Measurements from ENCODE around the gene CEP170B.
"Not testable (repeated sequence)": the region's sequence is repeated elsewhere in the genome, so short reads cannot be mapped to it uniquely, and the experiment has no call there.

Gene CEP170B

DNA sequence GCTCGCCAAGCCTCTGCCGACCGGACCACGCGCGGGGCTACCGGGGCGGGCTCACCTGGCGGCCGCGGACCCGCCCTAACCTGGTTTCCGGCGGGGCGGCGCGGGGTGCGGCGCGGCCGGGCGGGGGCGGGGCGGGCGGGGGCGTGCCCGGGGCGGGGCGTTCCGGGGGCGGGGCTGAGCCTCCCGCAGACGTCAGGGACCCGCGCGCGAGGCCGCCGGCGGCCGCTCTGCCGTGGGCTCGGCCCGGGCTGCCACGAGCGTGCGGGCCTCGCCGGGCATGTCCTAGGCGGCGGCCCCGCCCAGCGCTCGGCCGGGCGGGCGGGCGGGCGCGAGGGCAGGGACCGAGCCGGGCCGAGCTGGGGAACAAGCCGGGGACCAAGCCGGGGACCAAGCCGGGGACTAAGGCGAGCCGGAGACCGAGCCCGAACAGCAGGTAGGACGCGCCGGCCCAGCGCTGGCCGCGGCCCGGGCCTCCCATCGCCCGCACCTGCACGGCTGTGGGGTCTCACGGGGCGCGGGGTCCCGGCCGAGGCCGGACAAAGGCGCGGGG, at the start of gene CEP170B:
Gene CEP170B (plus strand): TSS at position 188 of the 550 bp plus-strand sequence. CDS start 3,183 bp downstream, outside the sequence.
- peak; percentile 27 for DNase-seq

DNA sequence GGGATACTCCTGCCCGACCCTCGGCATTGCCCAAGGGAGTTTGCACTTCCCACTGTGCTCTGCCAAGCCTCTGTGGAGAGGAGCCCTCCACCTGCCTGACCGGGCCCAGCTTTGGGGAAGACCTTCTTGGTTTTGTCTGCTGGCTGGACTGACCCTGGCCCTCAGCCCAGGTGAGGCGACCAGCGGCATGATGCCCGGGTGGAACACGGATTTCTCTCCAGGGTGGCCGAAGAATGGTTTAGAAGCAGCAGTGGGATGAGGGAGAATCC, 48.5 kb upstream of the CEP170B start:
- no peak for DNase-seq

DNA sequence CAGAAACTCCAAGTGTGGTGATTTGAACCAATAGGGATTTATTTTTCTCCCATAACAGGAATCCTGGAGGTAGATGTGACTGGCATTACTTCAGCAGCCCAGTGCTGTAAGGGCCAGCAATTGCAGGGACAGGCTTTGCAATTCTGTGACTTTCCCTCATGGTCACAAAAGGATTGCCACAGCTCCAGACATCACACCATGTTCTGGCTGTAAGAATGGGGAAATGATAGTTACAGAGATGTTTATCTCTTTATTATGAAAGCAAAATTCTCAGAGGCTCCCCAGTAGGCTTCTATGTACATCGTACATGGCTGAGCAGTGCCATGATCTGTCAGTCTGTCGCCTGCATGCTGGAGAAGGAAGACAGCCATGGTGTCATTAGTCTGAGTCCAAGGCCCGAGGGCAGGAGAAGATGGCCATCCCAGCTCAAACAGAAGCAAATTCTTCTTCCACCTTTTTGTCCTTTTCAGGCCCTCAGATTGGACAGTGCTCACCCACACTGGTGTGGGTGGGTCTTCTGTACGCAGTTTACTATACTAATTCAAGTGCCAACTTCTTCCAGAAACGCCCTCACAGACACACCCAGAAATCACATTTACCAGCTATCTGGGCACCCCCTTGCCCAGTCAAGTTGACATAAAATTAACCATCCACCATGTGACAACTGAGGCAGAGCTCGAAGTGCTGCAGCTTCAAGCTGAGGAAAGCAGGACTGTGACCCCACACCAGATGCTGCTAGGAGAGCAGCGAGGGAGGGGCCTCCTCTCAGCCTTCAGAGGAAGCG, 46.9 kb upstream of the CEP170B start:
- DNase-seq = peak; percentile 55

DNA sequence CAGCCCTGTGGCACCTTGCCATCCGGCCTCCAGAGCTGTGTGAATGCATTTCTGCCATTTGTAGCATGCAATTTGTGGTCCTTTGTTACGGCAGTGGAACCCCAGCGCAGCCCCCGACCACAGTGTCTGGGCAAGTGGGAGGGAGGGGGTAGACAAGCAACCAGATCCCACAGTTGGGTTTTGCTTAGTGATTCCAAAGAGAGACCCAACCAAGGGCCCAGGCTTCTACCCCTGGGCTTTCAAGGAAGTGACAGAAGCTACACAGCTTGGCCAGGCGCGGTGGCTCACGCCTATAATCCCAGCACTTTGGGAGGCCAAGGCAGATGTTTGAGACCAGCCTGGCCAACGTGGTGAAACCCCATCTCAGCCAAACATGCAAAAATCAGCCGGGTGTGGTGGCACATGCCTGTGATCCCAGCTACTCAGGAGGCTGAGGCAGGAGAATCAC, 46.3 kb upstream of the CEP170B start:
- no peak for DNase-seq

DNA sequence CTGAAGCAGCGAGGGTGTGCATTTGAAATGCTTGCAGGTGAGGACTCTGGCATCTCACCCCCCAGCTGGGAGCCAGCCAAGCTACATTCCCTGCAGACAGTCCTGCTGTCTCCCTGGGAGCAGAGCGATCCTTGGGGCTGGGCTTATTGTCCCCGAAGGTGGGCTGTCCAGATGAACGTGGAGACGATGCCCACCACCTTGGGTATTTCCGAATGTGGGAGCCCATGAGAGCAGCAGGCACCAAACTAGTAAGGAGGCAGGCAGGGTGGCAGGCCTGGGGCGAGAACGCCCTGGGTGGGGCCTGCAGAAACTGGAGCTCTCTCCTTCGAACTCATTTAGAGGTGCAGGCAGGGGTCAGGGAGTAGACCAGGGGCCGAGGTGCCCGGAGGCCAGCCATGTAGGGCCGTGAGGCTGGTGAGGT, 45.7 kb upstream of the CEP170B start:
- DNase-seq = no peak

DNA sequence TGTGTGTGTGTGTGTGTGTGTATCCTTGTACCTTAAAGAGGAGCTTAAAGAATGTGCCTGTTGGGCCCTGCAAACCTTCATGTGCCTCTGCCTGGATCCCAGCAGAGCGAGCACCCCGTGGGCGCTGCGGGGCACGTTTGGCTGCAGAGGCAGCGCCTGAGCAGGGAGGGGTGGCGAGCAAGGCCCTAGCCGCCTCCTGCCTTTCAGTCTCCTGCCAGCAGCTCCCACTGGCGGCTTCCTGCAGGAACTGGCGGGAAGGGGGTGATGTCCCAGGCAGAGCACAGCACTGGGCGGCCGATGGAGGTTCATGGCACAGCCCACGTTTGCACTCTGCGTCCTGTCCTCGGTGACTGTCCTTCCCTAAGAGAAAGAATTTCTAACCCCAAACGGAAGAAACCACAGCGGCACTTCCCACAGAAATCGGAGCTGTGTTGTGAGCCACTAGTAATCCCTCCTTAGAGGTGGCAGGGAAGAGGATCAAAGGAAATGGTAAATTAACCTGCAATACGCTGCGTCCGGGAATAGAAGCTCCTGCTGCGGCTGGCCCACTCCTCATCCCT, 44.3 kb upstream of the CEP170B start:
- DNase-seq = no peak

DNA sequence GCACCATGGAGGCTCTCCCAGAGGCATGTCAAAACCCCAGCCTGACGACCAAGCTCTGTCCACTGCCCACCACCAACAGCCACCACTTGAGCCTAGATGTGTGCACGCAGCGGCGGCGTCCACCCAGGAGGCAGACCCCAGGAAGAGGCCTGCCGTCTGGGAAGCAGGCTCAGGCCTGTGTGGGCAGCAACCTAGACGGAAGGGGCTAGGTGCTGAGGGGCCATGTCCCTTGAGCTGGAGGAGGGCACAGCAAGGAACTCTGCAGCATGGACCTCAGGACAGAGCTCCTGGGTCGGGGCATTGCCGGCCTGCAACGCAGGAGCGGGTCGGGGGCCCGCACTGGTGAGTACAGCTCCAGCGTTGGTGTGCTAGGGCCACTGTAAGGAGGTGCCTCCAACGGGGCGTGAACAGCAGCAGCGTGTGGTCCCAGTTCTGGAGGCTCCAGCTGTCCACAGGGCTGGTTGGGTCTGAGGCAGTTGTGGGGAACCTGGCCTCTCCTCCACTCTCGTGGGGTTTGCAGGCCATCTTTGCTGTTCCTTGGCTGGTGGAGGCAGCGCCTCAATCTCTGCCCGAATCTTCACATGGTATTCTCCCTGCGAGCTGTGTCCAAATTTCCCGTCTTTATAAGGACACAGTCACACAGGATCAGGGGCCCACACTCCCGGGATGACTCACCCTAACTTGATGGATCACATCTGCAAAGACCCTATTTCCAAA, 43.7 kb upstream of the CEP170B start:
- DNase-seq = no peak

DNA sequence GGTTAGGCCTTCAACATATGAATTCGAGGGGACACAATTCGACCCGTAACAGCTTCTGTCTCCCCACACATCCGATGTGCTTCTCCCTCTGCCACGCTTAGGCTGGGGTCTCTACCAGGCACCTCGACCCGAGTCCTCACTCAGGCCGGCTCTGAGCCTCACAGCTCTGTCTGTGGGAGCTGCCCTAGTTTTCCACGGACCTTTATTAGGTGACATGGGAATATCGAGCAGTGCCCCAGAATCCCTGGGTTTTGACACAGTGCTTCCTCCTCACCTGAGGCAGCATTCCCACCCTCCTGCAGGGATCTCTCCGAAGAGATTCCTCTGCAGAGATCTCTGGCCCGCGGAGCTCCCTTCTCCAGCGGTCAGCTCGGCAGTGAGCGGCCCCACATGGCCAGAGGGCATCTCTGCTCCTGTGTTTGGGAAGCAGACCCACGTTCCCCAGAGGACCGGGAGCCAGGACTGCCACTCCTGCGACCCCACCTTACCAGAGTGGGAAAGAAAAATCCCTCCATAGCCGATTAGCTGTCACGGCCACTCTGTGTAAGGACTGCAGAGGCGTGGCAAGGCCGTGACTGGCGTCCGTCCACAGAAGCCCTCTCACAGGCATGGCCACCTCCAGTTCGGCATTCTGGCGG, 43.0 kb upstream of the CEP170B start:
- DNase-seq = no peak

DNA sequence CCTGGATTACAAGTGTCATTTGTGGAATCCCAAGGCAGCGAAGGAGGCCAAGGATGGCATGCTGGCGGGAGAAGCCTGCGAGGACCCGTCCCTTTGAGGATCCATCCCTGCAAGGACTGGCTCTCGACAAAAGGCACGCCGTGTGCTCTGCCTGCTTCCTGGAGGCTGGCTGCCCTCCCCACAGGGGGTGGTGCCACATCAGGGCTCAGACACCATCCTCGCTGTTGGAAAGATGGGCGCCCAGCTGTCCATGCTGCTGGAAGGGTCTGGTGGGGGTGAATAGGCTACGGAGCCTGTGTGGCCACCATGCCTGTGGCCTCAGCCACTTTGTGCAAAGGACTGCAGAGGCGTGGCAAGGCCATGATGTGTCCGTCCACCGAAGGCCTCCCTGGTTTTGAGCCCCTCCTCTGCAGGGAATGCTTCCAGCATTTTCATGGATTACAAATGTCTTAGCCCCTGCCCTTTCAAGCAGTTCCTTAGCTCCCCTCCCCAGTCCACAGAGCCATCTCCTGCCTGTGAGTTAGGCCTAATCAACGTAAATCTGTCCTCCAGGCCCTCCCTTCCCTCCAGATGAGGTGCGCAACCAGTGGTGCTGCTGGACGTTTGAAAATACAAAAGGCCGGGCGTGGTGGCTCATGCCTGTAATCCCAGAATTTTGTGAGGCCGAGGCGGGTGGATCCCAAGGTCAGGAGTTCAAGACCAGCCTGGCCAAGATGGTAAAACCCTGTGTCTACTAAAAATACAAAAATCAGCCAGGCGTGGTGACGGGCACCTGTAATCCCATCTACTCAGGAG, 42.0 kb upstream of the CEP170B start:
- DNase-seq = no peak

DNA sequence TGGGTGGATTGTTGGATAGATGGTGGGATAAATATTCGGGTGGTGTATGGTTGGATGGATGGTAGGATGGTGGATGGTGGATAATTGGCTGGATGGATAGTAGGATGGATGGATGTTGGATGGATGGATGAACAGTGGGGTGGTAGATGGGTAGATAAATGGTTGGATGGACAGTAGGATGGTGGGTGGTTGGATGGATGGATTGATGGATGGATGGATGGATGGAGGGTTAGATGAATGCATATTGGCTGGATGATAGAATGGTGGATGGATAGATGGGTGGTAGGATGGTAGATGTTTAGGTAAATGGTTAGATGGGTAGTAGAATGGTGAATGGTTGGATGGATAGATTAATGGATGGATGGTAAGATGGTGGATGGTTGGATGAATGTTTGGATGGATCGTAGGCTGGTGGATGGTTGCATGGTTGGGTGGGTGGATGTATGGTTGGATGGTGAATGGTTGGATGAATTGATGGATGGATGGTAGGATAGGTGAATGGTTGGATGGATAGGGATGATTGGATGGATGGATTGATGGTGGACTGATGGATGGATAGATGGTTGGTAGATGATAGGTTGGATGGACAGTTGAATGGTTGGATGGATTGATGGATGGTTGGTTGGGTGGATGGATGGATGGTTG, 40.6 kb upstream of the CEP170B start:
- no peak for DNase-seq

DNA sequence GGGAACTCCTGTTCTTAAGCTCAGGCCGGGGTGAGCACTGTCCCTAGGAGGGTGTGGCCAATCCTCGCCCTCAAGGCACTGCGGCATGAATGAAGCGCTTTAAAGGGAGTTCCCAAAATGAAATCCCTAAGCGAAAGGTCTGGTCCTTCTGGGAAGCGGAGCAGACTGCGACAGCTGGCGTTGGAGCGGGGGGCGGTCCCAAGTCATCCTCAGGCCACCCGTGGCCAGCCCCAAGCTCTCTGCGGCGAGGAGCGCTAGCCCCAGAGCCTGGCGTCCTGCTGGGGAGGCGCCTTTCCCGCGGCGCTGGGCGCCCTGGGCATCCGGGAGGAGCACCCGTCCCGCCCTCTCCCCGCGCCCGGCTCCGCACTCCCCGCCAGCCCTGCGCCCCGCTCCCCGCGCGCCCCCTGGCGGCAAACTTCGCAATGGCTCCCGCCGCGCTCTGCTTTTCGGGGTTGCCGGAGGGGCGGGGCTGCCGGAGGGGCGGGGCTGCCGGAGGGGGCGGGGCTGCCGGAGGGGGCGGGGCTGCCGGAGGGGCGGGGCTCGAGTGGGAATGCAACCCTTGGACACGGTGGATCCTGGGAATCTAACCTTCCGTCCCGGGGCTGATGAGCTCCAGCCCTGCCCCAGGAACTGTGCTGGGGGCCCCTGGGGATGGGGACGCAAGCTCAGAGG, 38.7 kb upstream of the CEP170B start:
- DNase-seq = peak; percentile 78

DNA sequence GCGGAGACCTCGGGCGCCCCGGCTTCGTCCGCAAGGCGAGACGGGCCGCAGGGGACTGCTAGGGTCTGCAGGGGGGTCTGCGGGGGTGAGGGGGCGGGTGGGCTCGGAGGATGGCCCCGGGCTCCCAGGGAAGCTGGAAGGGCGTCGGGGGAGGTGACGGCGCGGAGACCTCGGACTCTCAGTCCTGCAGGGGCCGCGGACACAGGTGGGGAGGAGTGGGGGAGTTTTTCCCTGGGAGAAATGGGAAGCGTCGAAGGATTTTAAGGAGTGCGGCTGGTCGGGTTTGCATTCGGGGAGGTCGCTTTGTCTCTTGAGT, 38.2 kb upstream of the CEP170B start:
- no peak for DNase-seq

DNA sequence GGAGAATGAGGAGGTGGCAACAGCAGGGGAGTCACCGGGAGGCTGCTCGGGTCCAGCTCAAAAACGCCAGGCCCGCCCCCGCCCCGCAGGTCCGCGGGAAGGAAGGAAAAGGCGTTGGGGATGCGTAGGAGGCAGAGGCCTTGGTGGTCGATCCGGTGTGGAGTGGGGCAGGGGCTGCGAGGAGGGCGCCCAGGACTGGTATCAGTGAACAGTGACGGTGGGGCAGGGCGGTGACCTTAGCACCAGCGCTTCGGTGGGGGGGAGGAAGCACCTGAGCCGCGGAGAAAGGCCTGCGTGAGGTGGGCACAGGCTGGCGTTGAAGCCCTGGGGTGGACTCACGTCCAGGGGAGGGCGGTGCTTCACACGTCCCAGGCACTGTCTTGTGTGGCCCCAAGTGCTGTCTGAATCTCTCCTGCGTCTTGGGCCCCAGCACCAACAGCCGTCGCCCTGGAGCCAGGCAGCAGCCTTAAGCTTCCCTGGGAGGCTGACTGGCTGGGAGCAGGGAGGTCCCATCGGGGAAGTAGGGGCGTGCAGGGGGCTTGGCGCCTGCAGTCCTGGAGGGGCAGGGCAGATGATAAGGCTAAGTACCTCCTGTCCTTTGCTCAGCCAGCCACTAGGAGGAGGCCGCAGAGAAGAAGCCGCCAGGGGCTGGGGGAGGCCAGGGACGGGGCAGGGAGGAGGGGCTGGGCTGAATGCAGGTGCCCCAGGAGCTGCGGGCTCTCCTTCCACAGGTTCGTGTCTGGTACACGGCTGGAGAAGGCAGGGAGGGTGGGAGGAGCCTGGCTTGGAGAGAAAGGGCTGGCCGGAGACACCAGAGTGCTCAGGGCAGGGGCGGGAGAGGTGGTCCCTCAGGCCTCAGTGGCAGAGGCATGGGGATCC, 37.7 kb upstream of the CEP170B start:
- peak; percentile 36 for DNase-seq

DNA sequence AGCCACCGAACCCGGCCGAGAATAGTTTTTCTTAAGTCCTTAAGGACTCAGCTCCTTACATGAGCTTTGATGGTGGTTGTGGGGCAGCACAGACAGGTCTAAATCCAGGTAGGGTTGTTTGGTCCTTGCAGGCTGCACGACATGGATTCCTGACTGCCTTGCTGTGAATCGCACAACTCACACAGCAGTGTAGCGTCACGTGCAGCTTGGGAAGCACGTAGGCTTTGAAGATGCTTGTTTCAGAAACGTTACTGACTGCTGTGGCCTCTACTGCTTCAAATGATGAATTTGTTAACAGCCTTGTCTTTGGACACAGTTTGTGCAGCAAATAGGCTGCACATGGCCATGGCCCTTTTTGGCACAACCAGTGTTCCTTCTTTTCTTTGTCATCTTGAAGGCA, 34.3 kb upstream of the CEP170B start:
- DNase-seq = no peak

DNA sequence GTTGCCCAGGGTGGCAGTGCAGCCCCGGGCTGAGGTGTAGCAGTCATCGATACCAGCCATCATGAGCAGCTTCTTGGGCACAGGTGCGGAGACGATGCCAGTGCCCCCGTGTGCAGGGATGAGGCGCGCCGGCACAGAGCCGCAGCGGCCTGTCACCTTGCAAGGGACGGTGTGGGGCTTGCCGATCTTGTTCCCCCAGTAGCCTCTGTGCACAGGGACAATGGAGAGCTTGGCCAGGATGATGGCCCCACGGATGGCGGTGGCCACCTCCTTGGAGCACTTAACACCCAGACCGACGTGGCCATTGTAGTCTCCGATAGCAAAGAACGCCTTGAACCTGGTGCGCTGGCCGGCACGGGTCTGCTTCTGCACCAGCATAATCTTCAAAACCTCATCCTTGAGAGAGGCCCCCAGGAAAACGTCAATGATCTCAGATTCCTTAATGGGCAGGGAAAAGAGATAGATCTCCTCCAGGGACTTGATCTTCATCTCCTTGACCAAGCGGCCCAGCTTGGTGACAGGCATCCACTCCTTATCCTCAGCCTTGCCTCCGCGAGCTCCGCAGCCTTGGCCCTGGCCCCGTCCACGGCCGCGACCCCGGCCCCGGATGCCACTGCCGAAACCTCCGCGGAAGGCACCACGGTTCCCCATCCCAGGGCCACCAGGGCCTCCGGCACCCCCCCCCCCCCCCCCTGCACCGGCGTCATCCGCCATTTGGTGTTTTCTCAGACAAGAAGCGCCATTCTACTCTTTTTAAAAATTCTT, 28.7 kb upstream of the CEP170B start:
- not testable (repeated sequence) for DNase-seq

DNA sequence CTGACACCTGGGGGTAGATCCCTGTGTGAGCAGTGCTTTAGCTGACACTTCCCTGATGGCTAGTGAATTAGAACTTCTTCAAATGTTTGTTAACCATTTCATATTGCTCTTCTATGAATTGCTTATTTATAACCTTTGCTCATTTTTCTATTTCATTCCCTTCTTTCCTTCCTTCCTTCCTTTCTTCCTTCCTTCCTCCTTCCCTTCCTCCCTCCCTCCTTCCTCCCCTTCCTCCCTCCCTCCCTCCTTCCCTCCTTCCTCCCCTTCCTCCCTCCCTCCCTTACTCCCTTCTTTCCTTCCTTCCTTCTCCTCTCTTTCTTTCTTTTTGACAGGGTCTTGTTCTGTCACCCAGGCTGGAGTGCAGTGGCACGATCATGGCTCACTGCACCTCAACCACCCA, 23.3 kb upstream of the CEP170B start:
- DNase-seq = no peak

DNA sequence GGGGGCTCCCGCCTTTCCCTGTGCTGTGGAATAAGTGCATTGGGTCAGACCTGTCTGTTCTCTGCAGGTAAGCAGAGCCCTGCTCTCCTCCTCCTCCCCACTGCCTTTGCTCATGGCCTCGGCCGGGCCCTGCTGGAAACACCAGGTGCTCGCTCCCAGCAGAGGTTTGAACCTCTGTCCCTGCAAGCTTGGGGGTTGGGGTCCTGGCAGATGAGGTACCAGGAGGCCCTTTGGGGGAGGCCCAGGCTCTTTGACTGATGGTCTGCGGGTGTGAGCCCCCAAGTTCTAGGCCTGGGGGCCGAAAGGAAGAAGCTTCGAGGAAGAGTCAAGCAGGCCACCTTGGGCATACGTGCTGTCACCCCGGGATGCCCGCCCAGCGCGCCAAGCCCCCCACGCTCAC, 22.1 kb upstream of the CEP170B start:
- no peak for DNase-seq

DNA sequence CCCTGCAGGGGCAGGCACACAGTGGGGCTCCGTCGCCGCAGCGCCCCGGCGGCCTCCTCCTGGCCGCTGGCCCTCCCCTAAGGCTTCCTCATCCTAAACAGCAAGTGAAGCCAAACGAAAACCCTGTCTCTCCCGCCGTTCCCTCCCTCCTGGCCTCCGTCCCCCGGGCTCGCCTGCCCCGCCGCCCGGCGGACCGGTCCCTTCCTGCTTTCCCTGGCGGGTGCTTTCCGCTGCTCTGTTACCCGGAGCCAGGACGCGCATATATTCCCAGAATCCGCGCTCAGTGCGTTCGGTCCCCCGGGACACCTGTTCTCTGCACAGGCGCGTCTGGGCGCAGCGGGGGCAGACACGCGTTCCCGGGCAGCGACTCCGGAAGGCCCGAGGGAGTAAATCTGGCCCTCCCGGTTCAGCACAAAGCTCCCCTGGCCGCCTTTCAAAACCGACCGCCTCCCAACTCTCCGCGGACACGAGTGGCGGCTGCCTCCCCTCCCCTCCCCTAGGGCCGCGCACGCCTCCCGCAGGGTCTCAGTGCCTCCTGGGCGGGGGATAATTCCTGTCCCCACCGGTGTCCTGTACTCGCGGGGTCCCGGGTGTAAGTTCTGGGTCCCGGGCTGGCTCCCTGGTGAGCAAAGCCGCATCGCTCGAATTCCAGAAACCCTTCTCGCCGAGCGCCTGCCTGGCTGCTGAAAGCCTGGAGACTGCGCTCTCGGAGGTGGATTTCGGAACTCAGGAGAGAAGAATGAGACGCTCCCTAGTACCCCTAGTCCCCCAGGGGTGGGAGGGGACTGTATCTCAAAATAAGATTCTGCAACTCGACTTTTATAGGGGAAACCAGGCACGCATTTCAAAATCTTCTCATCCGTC, 21.4 kb upstream of the CEP170B start:
- DNase-seq = no peak
